ENCODE measurements around the gene SUGCT.
"Not testable (repeated sequence)": the region's sequence is repeated elsewhere in the genome, so short reads cannot be mapped to it uniquely, and the experiment has no call there.

SUGCT gene

GRCh38 chr7:40403703-40404476, 269.1 kb downstream of the SUGCT start:
- DNase-seq (ENCODE audit: low read depth), result no peak

- no peak for DNase-seq (ENCODE audit: low read depth)
Observed at GRCh38 chr7:40405991-40406390, 271.2 kb downstream of the SUGCT start.

GRCh38 chr7:40412323-40412722, 277.5 kb downstream of the SUGCT start:
- no peak for DNase-seq (ENCODE audit: low read depth)

- not testable (repeated sequence) for DNase-seq (ENCODE audit: low read depth)
Observed at GRCh38 chr7:40414704-40415103, 279.9 kb downstream of the SUGCT start.

- no peak for DNase-seq (ENCODE audit: low read depth)
Observed at GRCh38 chr7:40418448-40418847, 283.6 kb downstream of the SUGCT start.

GRCh38 chr7:40418983-40419382, 284.2 kb downstream of the SUGCT start:
- no peak for DNase-seq (ENCODE audit: low read depth)

GRCh38 chr7:40419806-40420205, 285.0 kb downstream of the SUGCT start:
- no peak for DNase-seq (ENCODE audit: low read depth)

- DNase-seq (ENCODE audit: low read depth), result no peak
Observed at GRCh38 chr7:40421433-40421832, 286.6 kb downstream of the SUGCT start.

GRCh38 chr7:40425696-40426095, 290.9 kb downstream of the SUGCT start:
- no peak for DNase-seq (ENCODE audit: low read depth)

- DNase-seq (ENCODE audit: low read depth), result no peak
Observed at GRCh38 chr7:40428421-40428820, 293.6 kb downstream of the SUGCT start.

GRCh38 chr7:40429826-40430225, 295.0 kb downstream of the SUGCT start:
- peak; percentile 63 for DNase-seq (ENCODE audit: low read depth)

- DNase-seq (ENCODE audit: low read depth), result no peak
Observed at GRCh38 chr7:40432046-40432445, 297.2 kb downstream of the SUGCT start.

GRCh38 chr7:40436710-40437109, 301.9 kb downstream of the SUGCT start:
- no peak for DNase-seq (ENCODE audit: low read depth)

- peak; percentile 96 for DNase-seq (ENCODE audit: low read depth)
Observed at GRCh38 chr7:40437498-40437897, 302.7 kb downstream of the SUGCT start.

GRCh38 chr7:40437936-40438634, 303.3 kb downstream of the SUGCT start:
- peak; percentile 32 for DNase-seq (ENCODE audit: low read depth)

- no peak for DNase-seq (ENCODE audit: low read depth)
Observed at GRCh38 chr7:40439686-40440085, 304.9 kb downstream of the SUGCT start.

- no peak for DNase-seq (ENCODE audit: low read depth)
Observed at GRCh38 chr7:40447345-40447744, 312.5 kb downstream of the SUGCT start.

- DNase-seq (ENCODE audit: low read depth), result peak; percentile 91
Observed at GRCh38 chr7:40455485-40455884, 320.7 kb downstream of the SUGCT start.

- DNase-seq (ENCODE audit: low read depth), result no peak
Observed at GRCh38 chr7:40457776-40458480, 323.1 kb downstream of the SUGCT start.

GRCh38 chr7:40463446-40463845, 328.6 kb downstream of the SUGCT start:
- no peak for DNase-seq (ENCODE audit: low read depth)

GRCh38 chr7:40468891-40469864, 334.4 kb downstream of the SUGCT start:
- DNase-seq (ENCODE audit: low read depth), result peak; percentile 84

Data from amniotic epithelial cell (primary cell).